ENCODE results near the gene RSPH4A. TPM values are rescaled to one million over a fixed set of nuclear protein-coding genes. Genes with fewer than 3 reads are reported as not detected.
A peak's percentile ranks its signal among the peaks of the same experiment; 100 is the strongest.

RSPH4A gene
- total and polyA plus RNA-seq, 2 experiments from 2014 or later: 0.46 to 0.83 TPM

- H3K27ac ChIP-seq: no peak overlapping the region
- peaks cover 22% of the 10 kb centered on the region for H3K4me1 ChIP-seq (ENCODE audit: insufficient read depth)
- H4K20me1 ChIP-seq (ENCODE audit: insufficient read depth, poor library complexity, severe bottlenecking): no peaks in the 10 kb centered on the region
- H3K9me3 ChIP-seq (ENCODE audit: low read depth): no peaks in the 10 kb centered on the region
- no peaks in the 10 kb centered on the region for H3K36me3 ChIP-seq (replicated peaks; ENCODE audit: insufficient read depth, low read depth)
- TF ChIP-seq EZH2phosphoT487 (IDR thresholded peaks at IDR 0.05; ENCODE audit: low read depth, severe bottlenecking, unreplicated experiment): no peak
- TF ChIP-seq, protein P1, sequence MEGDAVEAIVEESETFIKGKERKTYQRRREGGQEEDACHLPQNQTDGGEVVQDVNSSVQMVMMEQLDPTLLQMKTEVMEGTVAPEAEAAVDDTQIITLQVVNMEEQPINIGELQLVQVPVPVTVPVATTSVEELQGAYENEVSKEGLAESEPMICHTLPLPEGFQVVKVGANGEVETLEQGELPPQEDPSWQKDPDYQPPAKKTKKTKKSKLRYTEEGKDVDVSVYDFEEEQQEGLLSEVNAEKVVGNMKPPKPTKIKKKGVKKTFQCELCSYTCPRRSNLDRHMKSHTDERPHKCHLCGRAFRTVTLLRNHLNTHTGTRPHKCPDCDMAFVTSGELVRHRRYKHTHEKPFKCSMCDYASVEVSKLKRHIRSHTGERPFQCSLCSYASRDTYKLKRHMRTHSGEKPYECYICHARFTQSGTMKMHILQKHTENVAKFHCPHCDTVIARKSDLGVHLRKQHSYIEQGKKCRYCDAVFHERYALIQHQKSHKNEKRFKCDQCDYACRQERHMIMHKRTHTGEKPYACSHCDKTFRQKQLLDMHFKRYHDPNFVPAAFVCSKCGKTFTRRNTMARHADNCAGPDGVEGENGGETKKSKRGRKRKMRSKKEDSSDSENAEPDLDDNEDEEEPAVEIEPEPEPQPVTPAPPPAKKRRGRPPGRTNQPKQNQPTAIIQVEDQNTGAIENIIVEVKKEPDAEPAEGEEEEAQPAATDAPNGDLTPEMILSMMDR (IDR thresholded peaks at IDR 0.05; ENCODE audit: poor library complexity): no peak
- no peak for TF ChIP-seq EZH2 (IDR thresholded peaks at IDR 0.05; ENCODE audit: borderline replicate concordance)
- no peak overlapping the region for H2AFZ ChIP-seq
- DNase-seq (ENCODE audit: low spot score): no peak
- peaks cover 65% of the 10 kb centered on the region for H3K79me2 ChIP-seq
- peak overlapping the region; percentile 98 for H3K4me3 ChIP-seq
- H3K9me2 ChIP-seq (replicated peaks; ENCODE audit: insufficient read depth): no peaks in the 10 kb centered on the region
- H3K4me2 ChIP-seq: peak overlapping the region; percentile 76
- H3K27me3 ChIP-seq: no peaks in the 10 kb centered on the region
- WGBS (ENCODE audit: low lambda C conversion rate, missing lambda C conversion rate): 96% methylated on average over 1 of the region's 1 CpG
Observed at GRCh38 chr6:116666869-116667268, 50.6 kb downstream of the RSPH4A start.

- peak overlapping the region; percentile 98 for H3K4me3 ChIP-seq
- DNase-seq (ENCODE audit: low spot score): no peak
- H3K27ac ChIP-seq: peak overlapping the region; percentile 94
- H3K9me2 ChIP-seq (replicated peaks; ENCODE audit: insufficient read depth): no peaks in the 10 kb centered on the region
- H3K27me3 ChIP-seq: no peaks in the 10 kb centered on the region
- TF ChIP-seq EZH2 (IDR thresholded peaks at IDR 0.05; ENCODE audit: borderline replicate concordance) (no peak), EZH2phosphoT487 (IDR thresholded peaks at IDR 0.05; ENCODE audit: low read depth, severe bottlenecking, unreplicated experiment) (no peak)
- TF ChIP-seq, protein P1 (IDR thresholded peaks at IDR 0.05; ENCODE audit: poor library complexity): no peak
- no peaks in the 10 kb centered on the region for H4K20me1 ChIP-seq (ENCODE audit: insufficient read depth, poor library complexity, severe bottlenecking)
- H3K4me2 ChIP-seq: peak overlapping the region; percentile 76
- peaks cover 58% of the 10 kb centered on the region for H3K79me2 ChIP-seq
- WGBS (ENCODE audit: low lambda C conversion rate, missing lambda C conversion rate): 39% methylated on average over 3 of the region's 3 CpGs
- H3K4me1 ChIP-seq (ENCODE audit: insufficient read depth): peaks cover 22% of the 10 kb centered on the region
- H3K36me3 ChIP-seq (replicated peaks; ENCODE audit: insufficient read depth, low read depth): no peaks in the 10 kb centered on the region
- H2AFZ ChIP-seq: peak overlapping the region; percentile 99
- H3K9me3 ChIP-seq (ENCODE audit: low read depth): no peaks in the 10 kb centered on the region
Observed at GRCh38 chr6:116667623-116668022, 51.3 kb downstream of the RSPH4A start.

DNA sequence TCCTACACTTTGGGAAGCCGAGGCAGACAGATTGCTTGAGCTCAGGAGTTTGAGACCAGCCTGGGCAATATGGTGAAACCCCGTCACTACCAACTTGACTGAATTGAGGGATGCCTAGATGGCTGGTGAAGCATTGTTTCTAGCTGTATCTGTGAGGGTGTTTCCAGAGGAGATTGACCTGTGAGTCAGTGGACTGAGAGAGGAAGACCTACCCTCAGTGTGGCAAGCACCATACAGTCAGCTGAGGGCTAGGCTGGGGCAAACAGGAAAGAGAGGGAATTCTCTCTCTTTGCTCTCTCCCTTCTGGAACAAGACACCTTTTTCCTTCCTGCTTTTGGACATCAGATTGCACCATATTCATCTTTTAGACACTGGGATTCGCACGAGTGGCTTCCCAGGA lies 56.0 kb downstream of the RSPH4A start:
- no peaks in the 10 kb centered on the region for H4K20me1 ChIP-seq (ENCODE audit: insufficient read depth, poor library complexity, severe bottlenecking)
- H3K9me3 ChIP-seq (ENCODE audit: low read depth): no peaks in the 10 kb centered on the region
- WGBS (ENCODE audit: low lambda C conversion rate, missing lambda C conversion rate): 94% methylated on average over 4 of the region's 4 CpGs
- no peak overlapping the region for H3K27ac ChIP-seq
- H3K9me2 ChIP-seq (replicated peaks; ENCODE audit: insufficient read depth): no peaks in the 10 kb centered on the region
- no peaks in the 10 kb centered on the region for H3K27me3 ChIP-seq
- peaks cover 11% of the 10 kb centered on the region for H3K79me2 ChIP-seq
- H2AFZ ChIP-seq: no peak overlapping the region
- TF ChIP-seq EZH2phosphoT487 (IDR thresholded peaks at IDR 0.05; ENCODE audit: low read depth, severe bottlenecking, unreplicated experiment) (no peak), EZH2 (IDR thresholded peaks at IDR 0.05; ENCODE audit: borderline replicate concordance) (no peak)
- TF ChIP-seq, protein P1 (IDR thresholded peaks at IDR 0.05; ENCODE audit: poor library complexity): no peak
- no peak overlapping the region for H3K4me2 ChIP-seq
- no peak for DNase-seq (ENCODE audit: low spot score)
- peaks cover 4% of the 10 kb centered on the region for H3K4me1 ChIP-seq (ENCODE audit: insufficient read depth)
- H3K4me3 ChIP-seq: no peak overlapping the region
- H3K36me3 ChIP-seq (replicated peaks; ENCODE audit: insufficient read depth, low read depth): no peaks in the 10 kb centered on the region

GRCh38 chr6:116676021-116676420 lies 59.7 kb downstream of the RSPH4A start:
- Histone ChIP-seq H3K36me3 (replicated peaks; ENCODE audit: insufficient read depth, low read depth) (no peaks in the 10 kb centered on the region), H4K20me1 (ENCODE audit: insufficient read depth, poor library complexity, severe bottlenecking) (no peaks in the 10 kb centered on the region), H3K27ac (no peak overlapping the region), H3K79me2 (no peaks in the 10 kb centered on the region), H2AFZ (no peak overlapping the region), H3K4me2 (no peak overlapping the region), H3K4me3 (no peak overlapping the region), H3K9me2 (replicated peaks; ENCODE audit: insufficient read depth) (no peaks in the 10 kb centered on the region), H3K4me1 (ENCODE audit: insufficient read depth) (no peaks in the 10 kb centered on the region), H3K27me3 (no peaks in the 10 kb centered on the region), H3K9me3 (ENCODE audit: low read depth) (no peaks in the 10 kb centered on the region)
- TF ChIP-seq EZH2phosphoT487 (IDR thresholded peaks at IDR 0.05; ENCODE audit: low read depth, severe bottlenecking, unreplicated experiment) (no peak), EZH2 (IDR thresholded peaks at IDR 0.05; ENCODE audit: borderline replicate concordance) (no peak)
- TF ChIP-seq, protein P1 (IDR thresholded peaks at IDR 0.05; ENCODE audit: poor library complexity): no peak
- 77% methylated on average over 1 of the region's 1 CpG for whole genome bisulfite sequencing (ENCODE audit: low lambda C conversion rate, missing lambda C conversion rate)
- no peak for DNase-seq (ENCODE audit: low spot score)

All from hepatocyte (in vitro differentiated cells).